Activated T-helper 17 cell treated with anti-CD3 and anti-CD28 coated beads, Interleukin-2, amount 50 U/mL, for 72 hours (primary cell): ENCODE data around the gene NEDD4. TPM values are rescaled to one million over a fixed set of nuclear protein-coding genes. Genes with fewer than 3 reads are reported as not detected.
"Not testable (repeated sequence)": the region's sequence is repeated elsewhere in the genome, so short reads cannot be mapped to it uniquely, and the experiment has no call there.

Source experiments
- ATAC-seq: fragments of 150-1000 bp; cut with Tn5 transposase; replicated peaks from 2 replicates; pipeline ENCODE4 v1.10.0; 2021; ENCODE audit warnings: mild to moderate bottlenecking, moderate library complexity
- H3K27ac Mint-ChIP-seq: one replicate; pipeline ENCODE4 v1.8.0; 2022; ENCODE audit warnings: mixed read lengths
- H3K27me3 Mint-ChIP-seq: one replicate; pipeline ENCODE4 v1.8.0; 2022; ENCODE audit warnings: mixed read lengths
- H3K36me3 Mint-ChIP-seq: one replicate; pipeline ENCODE4 v1.8.0; 2022; ENCODE audit warnings: low read depth, mild to moderate bottlenecking, mixed read lengths
- H3K4me1 Mint-ChIP-seq: one replicate; pipeline ENCODE4 v1.8.0; 2022; ENCODE audit warnings: mixed read lengths
- H3K4me3 Mint-ChIP-seq: one replicate; pipeline ENCODE4 v1.8.0; 2022; ENCODE audit warnings: mild to moderate bottlenecking, mixed read lengths
- H3K9me3 Mint-ChIP-seq: one replicate; pipeline ENCODE4 v1.8.0; 2022; ENCODE audit warnings: mixed read lengths
- total RNA-seq, 2 donors: library from RNA; stranded (reverse); gene quantifications; one replicate each; pipeline ENCODE4 v1.2.3, GENCODE V29; 2022

Gene NEDD4
- total RNA-seq, 2 donors from 2014 or later = 10.2 to 18.4 TPM

DNA sequence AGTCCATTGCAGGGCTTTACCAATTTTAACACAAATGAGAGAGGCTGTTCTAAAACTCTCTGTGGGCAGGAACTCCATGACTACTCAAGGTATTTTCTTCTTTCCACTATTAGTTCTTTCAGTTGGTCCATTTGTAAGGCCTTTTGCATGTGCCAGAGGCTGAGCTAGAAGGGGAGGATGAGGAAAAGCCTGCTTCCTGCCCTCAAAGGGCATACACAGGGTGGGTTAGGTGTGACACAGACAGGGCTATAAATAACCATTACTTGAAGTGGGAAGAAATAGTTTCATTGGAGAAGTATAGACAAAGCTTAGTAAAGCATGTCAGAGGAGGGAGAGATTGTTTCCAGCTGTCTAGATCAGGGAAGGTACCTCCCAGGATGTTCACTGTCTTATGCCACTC is 198.4 kb downstream of the NEDD4 start:
- no peak overlapping the region for H3K4me3 Mint-ChIP-seq
- no peak overlapping the region for H3K27ac Mint-ChIP-seq
- H3K36me3 Mint-ChIP-seq = no peaks in the 10 kb centered on the region
- H3K4me1 Mint-ChIP-seq = no peaks in the 10 kb centered on the region
- no peak for ATAC-seq
- peaks cover 20% of the 10 kb centered on the region for H3K27me3 Mint-ChIP-seq
- peaks cover 3% of the 10 kb centered on the region for H3K9me3 Mint-ChIP-seq

DNA sequence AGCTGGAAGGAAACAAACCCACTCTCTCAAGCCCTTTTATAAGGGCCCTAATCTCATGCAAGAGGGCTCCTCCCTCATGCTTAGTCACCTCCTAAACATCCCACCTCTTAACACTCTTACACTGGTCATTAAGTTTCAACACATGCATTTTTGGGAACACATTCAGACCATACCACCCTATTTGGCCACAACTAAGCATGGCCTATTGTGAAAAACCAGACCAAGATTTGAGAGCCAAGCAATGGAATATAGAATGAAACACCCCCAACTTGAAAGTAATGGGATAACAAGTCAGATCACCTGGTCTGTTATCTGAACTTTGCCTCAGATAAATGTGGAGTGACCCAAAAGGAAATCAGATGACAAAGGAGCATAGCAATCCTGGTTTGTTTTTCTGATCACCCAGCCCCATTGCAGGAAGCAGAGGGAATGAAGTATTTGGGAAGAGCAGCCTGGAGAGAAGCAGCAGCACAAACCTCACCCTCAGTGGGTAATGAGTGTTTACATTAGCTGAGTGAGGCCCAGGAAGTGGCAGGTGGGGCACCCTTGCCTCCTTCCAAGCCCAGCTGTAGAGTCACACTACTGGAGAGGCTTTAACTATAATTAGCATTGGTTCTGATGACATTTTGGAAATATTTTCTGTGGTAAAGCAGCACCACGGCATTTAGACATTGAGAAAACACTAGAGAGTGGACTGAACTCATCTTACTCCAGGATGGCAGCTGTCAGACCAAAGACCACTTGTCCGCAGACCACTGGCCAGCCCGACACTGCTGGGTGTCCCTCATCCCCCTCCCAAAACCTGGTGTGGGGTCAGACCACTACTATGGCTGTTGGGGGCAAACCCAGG is 201.6 kb downstream of the NEDD4 start:
- Mint-ChIP-seq H3K27ac (no peak overlapping the region), H3K4me3 (no peak overlapping the region), H3K4me1 (no peaks in the 10 kb centered on the region), H3K27me3 (peaks cover 12% of the 10 kb centered on the region), H3K36me3 (no peaks in the 10 kb centered on the region), H3K9me3 (peaks cover 3% of the 10 kb centered on the region)
- no peak for ATAC-seq

DNA sequence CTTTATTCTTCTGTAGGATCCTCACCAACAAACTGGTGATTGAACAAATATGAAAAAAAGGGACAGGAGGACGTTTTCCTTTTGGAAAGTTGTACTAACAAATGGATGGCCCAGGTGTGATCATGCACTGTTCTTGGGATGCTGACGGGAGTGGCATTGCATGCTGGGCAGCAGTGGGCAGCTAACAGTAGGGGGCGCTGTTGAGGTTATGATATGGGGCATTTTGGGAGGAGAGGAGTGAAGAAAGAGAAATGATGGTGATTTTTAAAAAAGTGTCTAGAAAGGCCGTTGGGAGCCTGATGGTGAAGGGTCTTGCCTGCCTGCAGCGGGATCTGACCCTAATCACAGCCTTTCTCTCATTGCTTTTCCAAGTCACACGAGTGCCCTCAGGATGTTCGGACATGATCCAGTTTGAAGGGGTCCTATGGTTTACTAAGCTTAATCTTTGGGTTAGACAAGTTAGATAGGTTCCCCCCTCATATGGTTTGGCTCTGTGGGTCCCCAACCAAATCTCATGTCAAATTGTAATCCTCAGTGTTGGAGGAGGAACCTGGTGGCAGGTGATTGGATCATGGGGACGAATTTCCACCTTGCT is 204.2 kb downstream of the NEDD4 start:
- Mint-ChIP-seq H3K4me1 (no peaks in the 10 kb centered on the region), H3K27ac (no peak overlapping the region), H3K4me3 (no peak overlapping the region), H3K36me3 (no peaks in the 10 kb centered on the region), H3K9me3 (peaks cover 3% of the 10 kb centered on the region), H3K27me3 (no peaks in the 10 kb centered on the region)
- peak; percentile 66 for ATAC-seq

DNA sequence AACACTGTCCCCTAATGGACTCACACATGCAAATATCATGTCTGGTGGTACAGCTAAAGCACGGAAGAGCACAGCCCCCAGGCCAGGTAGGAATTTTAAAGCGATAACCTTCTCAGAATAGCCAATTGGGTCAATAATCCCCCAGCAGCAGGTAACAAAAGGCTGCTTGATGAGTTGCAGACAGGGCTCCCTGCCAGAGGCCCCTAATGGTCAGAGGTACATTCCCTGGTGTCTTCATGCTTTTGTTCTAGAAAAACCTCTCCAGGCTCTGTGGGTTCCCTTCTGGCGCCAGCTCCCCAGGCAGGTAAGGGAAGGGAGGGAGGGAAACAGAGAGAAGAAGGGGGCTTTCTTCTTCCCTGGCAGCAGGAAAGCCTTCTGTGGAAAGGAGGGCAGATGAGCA is 207.1 kb downstream of the NEDD4 start:
- Mint-ChIP-seq H3K27ac (no peak overlapping the region), H3K9me3 (no peaks in the 10 kb centered on the region)

DNA sequence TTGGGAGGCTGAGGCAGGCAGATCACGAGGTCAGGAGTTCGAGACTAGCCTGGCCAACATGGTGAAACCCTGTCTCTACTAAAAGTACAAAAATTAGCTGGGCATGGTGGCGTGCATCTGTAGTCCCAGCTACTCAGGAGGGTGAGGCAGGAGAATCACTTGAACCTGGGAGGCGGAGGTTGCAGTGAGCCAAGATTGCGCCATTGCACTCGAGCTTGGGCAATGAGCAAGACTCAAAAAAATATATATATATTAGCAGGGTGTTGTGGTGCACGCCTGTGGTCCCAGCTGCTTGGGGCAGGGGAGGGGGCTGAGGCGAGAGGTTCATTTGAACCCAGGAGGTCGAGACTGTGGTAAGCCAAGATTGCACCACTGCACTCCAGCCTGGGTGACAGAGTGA is 207.8 kb downstream of the NEDD4 start:
- not testable (repeated sequence) for H3K4me3 Mint-ChIP-seq, H3K36me3 Mint-ChIP-seq, ATAC-seq, H3K27ac Mint-ChIP-seq, H3K27me3 Mint-ChIP-seq, H3K4me1 Mint-ChIP-seq, H3K9me3 Mint-ChIP-seq

More for the DNA sequence above, 207.1 kb downstream of the NEDD4 start:
- Mint-ChIP-seq H3K4me1 (no peaks in the 10 kb centered on the region), H3K36me3 (no peaks in the 10 kb centered on the region), H3K27me3 (no peaks in the 10 kb centered on the region), H3K4me3 (no peak overlapping the region)
- ATAC-seq = no peak

DNA sequence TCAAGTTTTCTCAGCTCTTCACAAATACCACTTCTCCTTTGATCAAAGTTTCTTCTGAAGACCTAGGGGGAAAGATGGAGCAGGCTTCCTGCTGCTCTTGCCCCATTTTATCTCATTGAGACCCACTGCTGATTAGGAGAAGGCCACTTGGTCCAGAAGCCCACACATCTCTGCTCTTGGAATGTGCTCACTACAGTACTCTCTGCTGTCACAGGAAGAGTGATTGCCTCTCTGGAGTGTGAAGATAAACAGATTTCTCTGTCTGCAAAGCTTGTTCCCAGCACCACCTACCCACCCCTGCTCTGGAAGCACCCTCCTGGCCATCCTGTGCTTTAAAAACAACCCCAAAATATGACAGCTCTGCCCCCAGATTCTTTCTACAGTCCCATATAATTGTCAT is 209.1 kb downstream of the NEDD4 start:
- H3K27me3 Mint-ChIP-seq = no peaks in the 10 kb centered on the region
- no peak overlapping the region for H3K27ac Mint-ChIP-seq
- no peak for ATAC-seq
- no peaks in the 10 kb centered on the region for H3K4me1 Mint-ChIP-seq
- H3K9me3 Mint-ChIP-seq = no peaks in the 10 kb centered on the region
- no peak overlapping the region for H3K4me3 Mint-ChIP-seq
- no peaks in the 10 kb centered on the region for H3K36me3 Mint-ChIP-seq

DNA sequence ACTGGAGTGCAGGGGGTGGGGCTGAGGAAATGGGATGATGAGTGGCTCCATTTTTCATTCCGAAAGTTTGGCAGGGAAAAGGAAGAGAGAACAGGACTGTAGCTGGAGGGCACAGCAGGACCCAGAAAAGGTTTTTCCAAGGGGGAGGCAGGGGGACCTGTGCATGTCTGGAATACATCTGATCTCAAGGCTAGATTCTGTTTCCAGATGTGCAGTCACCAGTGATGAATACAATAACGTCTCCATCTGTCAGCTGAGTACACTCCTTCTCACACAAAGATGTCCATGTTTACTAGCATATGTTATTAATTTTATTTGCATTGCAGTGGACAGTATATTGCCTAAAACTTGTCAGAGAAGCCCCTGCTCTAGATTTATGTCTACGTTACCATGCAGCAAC is 210.5 kb downstream of the NEDD4 start:
- Mint-ChIP-seq H3K27ac (no peak overlapping the region), H3K9me3 (no peaks in the 10 kb centered on the region), H3K4me1 (no peaks in the 10 kb centered on the region), H3K36me3 (no peaks in the 10 kb centered on the region), H3K4me3 (no peak overlapping the region), H3K27me3 (no peaks in the 10 kb centered on the region)
- ATAC-seq = no peak

DNA sequence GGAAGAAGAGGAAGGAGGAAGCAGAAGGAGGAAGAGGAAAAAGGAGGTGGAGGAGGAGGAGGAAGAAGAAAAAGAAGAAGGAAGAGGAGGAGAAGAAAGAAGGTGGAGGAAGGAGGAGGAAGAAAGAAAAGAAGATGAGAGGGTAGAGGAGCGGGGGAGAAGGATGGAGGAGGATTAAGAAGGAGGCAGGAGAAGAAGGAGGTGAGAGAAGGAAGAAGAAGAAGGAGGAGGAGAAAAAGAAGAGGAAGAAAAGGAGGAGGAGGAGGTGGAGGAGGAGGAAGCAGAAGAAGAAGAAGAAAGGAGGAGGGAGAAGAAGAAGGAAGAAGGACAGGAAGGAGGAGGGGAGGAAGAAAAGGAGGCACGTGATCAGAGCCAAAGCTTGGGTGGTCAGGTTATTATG is 213.1 kb downstream of the NEDD4 start:
- H3K4me3 Mint-ChIP-seq = no peak overlapping the region
- no peaks in the 10 kb centered on the region for H3K9me3 Mint-ChIP-seq
- no peaks in the 10 kb centered on the region for H3K4me1 Mint-ChIP-seq
- H3K27me3 Mint-ChIP-seq = no peaks in the 10 kb centered on the region
- no peak for ATAC-seq
- H3K27ac Mint-ChIP-seq = no peak overlapping the region
- H3K36me3 Mint-ChIP-seq = no peaks in the 10 kb centered on the region

DNA sequence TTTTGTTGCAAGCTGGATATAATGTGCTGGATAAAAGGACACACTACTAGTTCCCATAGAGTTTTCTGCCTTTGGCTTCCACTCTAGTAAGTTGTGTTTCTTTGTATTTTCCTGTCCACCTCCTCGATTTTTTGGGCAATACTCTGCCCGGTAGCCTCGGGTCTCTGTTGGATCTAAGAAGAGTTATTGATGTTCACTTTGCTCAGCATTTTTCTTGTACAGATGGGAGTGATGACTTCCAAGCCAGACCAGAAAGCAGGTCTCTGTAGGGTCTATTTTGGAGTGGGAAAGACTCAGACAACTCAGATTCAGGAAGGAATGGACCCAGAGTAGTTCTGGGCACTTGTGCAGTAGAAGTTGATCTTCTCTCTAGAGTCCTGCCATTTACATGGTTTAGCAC is 214.5 kb downstream of the NEDD4 start:
- Mint-ChIP-seq H3K27ac (no peak overlapping the region), H3K4me3 (no peak overlapping the region), H3K36me3 (no peaks in the 10 kb centered on the region), H3K9me3 (no peaks in the 10 kb centered on the region), H3K4me1 (no peaks in the 10 kb centered on the region), H3K27me3 (no peaks in the 10 kb centered on the region)
- ATAC-seq = no peak
